ENCODE measurements around the gene RPS21. TPM values are rescaled to one million over a fixed set of nuclear protein-coding genes. Genes with fewer than 3 reads are reported as not detected.
"Not testable (repeated sequence)": the region's sequence is repeated elsewhere in the genome, so short reads cannot be mapped to it uniquely, and the experiment has no call there.

Gene RPS21
- polyA plus RNA-seq, 1 experiment: 2,723 TPM

DNA sequence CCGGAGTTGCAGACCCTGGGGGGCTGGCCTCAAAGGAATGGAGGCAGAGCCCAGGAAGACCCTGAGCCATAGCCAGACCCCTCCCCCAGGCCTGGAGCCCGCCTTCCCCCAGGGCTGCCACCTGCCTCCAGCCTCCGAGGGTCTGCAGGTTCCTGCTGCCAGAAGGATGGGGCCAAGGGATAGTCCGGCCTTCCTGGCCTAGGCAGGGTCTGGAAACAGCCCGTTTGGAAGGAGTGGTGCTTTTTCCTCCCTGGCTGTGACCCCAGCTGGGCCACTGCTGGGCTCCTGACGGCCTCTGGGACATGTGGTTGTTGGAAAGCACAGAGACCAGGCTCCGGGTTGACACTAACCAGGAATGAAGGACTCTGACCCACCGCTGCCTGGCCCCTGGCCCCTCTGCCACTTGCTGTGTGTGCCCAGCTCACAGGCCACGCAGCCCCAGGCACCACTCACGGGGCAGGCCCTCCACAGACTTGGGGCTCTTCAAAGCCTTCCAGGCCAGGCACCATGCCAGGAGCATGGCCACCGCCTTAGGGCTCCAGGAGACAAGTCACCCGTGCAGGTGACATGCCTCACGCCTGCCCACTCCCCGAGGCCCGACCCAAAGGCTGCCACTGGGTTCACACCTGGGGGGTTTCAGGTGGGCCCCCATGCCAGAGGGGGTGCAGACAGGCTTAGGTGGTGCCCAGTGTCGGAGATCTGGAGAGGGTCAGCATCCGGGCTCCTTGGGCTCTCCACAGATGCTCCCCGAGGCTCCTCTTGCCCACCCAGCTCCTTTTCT, 15.9 kb upstream of the RPS21 start:
- DNase-seq (ENCODE audit: low read depth, low spot score): no peak
- CTCF ChIA-PET: no interaction called here
- Histone ChIP-seq H3K4me3 (ENCODE audit: low read depth, low read length) (no peak overlapping the region), H3K9me3 (ENCODE audit: control insufficient read depth, insufficient read depth, low read length) (peaks cover 16% of the 10 kb centered on the region), H3K27ac (ENCODE audit: low read depth, low read length) (peak overlapping the region; percentile 31), H3K27me3 (ENCODE audit: control insufficient read depth, insufficient read depth, low read length) (no peaks in the 10 kb centered on the region)
- no peak for TF ChIP-seq CTCF (IDR thresholded peaks at IDR 0.05; ENCODE audit: low read depth, low read length)
- POLR2A ChIA-PET: no interaction called here

DNA sequence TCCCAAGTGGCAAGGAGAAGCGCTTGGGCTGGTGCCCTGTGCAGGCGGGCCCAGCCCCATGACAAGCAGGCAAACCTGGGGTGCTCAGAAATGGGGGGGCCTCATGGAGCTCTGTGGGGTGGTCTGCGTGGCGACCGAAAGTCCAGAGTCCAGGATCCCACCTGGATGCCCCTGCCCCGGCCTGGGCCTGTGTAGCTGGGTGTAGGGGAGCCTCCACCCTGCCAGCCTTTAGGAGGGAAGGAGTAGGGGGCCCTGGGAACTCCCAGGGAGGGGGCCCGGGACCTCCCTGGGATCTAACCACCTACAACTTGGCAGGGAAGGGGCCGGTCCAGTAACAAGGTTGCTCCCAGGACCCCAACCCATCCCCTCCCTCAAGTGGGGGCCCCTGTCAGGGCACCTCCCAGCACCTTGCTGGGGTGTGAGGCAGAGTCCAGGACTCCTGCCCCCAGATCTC, 15.3 kb upstream of the RPS21 start:
- Histone ChIP-seq H3K27ac (ENCODE audit: low read depth, low read length) (no peak overlapping the region), H3K4me3 (ENCODE audit: low read depth, low read length) (no peak overlapping the region), H3K27me3 (ENCODE audit: control insufficient read depth, insufficient read depth, low read length) (no peaks in the 10 kb centered on the region), H3K9me3 (ENCODE audit: control insufficient read depth, insufficient read depth, low read length) (peaks cover 16% of the 10 kb centered on the region)
- no peak for TF ChIP-seq CTCF (IDR thresholded peaks at IDR 0.05; ENCODE audit: low read depth, low read length)
- POLR2A ChIA-PET: no interaction called here
- DNase-seq (ENCODE audit: low read depth, low spot score): no peak
- CTCF ChIA-PET: interaction anchor here (0.7 kb wide), 1 partner anchor 69 kb away, joined by 8 read pairs; no protein-coding TSS in a partner anchor

DNA sequence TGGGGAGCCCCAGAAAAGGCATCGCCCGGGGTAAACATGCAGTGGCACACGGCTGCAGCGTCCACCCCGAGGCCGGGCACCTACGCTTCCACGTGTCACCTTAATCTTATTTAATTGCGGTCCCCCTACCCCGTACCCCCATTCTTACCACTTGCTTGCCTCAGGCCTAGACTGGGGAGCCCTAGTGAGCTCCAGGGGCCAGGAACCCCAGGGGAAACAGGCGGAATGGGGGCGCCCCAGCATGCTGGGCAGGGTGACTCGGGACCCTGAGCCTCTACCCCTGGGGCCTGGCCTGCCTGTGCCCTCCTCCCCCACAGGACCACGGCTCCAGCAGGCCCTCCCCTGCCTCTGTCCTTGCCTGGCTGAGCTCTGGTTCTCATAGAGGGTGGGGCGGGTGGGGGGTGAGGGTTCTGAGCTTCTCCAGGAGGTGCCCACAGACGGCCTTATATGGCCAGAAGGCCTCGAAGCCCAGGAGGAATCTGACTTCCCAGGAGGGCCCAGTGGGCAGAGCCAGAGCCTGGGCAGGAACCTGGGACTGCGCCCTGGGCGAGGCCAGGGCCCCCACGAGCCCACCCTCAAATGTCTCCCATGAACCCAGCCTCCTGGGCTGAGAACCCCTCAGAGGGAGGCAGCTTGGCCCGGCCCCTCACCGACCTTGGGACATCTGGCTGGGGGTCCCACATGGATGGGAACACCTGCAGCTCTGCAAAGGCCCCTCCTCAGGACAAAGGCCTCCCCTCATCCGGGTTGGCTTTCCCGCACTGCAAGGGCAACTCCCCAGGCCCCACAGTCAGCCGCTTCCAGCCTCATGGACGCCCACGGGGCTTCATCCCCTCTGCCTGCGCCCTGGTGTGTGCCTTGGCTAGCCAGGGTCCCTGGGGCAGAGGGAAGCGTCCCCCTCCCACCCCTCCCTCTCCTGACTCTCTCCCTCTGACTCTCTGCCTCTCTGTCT, 14.6 kb upstream of the RPS21 start:
- CTCF ChIA-PET: interaction anchor here (0.7 to 1.2 kb wide), 2 partner anchors 10 to 70 kb away, joined by 3 to 8 read pairs; no protein-coding TSS in a partner anchor
- no peak overlapping the region for H3K27ac ChIP-seq (ENCODE audit: low read depth, low read length)
- H3K9me3 ChIP-seq (ENCODE audit: control insufficient read depth, insufficient read depth, low read length): peaks cover 16% of the 10 kb centered on the region
- H3K4me3 ChIP-seq (ENCODE audit: low read depth, low read length): no peak overlapping the region
- no peak for DNase-seq (ENCODE audit: low read depth, low spot score)
- no peak for TF ChIP-seq CTCF (IDR thresholded peaks at IDR 0.05; ENCODE audit: low read depth, low read length)
- H3K27me3 ChIP-seq (ENCODE audit: control insufficient read depth, insufficient read depth, low read length): no peaks in the 10 kb centered on the region
- POLR2A ChIA-PET: no interaction called here

DNA sequence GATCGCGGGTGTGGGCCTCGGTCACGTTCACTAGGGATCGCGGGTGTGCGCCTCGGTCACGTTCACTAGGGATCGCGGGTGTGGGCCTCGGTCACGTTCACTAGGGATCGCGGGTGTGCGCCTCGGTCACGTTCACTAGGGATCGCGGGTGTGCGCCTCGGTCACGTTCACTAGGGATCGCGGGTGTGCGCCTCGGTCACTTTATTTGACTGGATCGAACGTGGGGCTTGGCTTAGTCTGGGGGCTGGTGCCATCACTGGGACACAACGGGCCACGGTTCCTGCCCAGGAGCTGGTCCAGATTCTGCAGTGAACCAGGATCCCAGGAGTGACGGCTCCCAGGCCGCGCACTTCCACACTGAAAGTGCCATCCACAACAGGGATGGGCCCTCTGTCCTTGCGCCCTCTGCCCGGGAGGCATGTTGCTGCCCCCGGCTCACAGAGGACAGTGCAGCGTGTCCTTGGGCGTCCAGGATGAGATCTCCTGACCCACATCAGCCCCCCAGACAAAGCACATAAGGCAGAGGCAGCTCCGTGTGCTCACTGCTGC, 13.2 kb upstream of the RPS21 start:
- CTCF ChIA-PET; H3K27ac ChIP-seq (ENCODE audit: low read depth, low read length); DNase-seq (ENCODE audit: low read depth, low spot score); H3K27me3 ChIP-seq (ENCODE audit: control insufficient read depth, insufficient read depth, low read length); H3K4me3 ChIP-seq (ENCODE audit: low read depth, low read length): not testable (repeated sequence)
- peaks cover 16% of the 10 kb centered on the region for H3K9me3 ChIP-seq (ENCODE audit: control insufficient read depth, insufficient read depth, low read length)
- POLR2A ChIA-PET: interaction anchor here (0.6 kb wide), 1 partner anchor 49 kb away, joined by 5 read pairs; no protein-coding TSS in a partner anchor
